NCI-H2196 treated with DMSO at 0.1 percent for 48 hours (cell line): ENCODE results near the gene ATP10B.
"Not testable (repeated sequence)": the region's sequence is repeated elsewhere in the genome, so short reads cannot be mapped to it uniquely, and the experiment has no call there.

ENCODE experiments used
- DNase-seq: peaks from one replicate; lab custom pipeline; 2025; ENCODE audit not compliant: unreplicated experiment; lab: John Stamatoyannopoulos, UW

Gene ATP10B

DNA sequence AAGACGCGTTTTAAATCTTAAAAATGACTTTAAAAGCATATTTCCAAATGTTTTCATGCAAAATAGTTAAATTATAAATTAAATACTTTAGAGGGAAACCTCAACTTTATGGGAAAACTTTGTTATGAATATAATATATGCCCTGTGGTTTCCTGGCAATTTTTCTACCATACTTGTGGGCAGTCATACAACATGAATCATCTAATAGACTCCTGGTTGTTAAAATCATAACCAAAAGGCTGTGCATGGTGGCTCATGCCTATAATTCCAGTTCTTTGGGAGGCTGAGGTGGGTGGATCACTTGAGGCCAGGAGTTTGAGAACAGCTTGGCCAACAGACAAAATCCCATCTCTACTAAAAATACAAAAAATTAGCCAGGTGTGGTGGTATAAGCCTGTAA lies 18.2 kb downstream of the ATP10B start:
- no peak for DNase-seq

DNA sequence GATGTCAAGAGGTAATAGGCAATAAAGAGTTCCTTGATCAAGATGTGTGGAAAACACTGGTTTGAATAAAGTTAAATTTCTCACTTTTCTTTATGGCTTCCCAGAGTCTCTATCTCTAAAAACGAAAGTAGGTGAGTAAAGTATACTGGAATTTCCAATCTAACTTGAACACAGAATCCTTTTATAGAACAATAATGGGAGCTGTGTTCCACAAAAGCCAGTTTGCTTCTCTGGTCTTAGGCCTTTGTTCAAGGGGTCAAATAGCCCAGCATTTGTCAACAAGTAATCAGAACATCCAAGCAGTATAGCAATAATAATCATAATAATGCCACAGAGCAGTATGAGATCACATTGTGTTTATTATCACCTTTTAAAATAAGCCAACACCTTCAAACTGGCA lies 20.2 kb downstream of the ATP10B start:
- DNase-seq, result no peak

DNA sequence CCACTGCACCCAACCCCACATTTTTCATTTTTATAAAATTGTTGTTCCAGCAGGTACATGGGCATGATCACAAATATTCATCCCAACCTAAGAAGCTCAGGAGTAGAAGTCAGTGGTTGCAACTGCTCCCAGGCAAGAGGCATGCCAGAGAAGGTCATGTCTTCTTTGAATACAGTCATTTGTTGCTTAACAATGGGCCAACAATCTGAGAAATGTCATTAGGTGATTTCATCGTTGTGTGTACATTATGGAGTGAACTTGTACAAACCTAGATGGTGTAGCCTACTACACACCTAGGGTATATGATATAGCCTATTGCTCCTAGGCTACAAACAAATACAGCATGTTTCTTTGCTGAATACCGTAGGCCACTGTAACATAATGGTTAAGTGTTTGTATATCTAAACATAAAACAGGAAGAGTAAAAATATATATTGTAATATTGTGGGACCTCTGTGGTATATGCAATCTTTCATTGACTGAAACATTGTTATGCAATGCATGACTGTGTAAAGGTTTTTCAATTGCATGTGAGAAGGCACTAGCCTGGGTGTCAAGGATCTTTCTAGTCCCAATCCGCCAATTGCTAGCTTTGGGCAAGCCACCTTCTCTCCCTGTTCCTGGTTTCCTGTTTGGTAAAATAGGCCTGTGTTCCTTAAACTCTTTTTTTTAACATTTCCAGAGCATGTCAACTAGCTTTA lies 27.6 kb downstream of the ATP10B start:
- no peak for DNase-seq

DNA sequence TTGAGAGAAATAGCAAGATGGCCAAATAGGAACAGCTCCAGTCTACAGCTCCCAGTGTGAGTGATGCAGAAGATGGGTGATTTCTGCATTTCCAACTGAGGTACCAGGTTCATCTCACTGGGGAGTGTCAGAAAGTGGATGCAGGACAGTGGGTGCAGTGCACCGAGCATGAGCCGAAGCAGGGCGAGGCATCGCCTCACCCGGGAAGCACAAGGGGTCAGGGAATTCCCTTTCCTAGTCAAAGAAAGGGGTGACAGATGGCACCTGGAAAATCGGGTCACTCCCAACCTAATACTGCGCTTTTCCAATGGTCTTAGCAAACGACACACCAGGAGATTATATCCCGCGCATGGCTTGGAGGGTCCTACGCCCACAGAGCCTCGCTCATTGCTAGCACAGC lies 39.0 kb downstream of the ATP10B start:
- DNase-seq, result not testable (repeated sequence)

DNA sequence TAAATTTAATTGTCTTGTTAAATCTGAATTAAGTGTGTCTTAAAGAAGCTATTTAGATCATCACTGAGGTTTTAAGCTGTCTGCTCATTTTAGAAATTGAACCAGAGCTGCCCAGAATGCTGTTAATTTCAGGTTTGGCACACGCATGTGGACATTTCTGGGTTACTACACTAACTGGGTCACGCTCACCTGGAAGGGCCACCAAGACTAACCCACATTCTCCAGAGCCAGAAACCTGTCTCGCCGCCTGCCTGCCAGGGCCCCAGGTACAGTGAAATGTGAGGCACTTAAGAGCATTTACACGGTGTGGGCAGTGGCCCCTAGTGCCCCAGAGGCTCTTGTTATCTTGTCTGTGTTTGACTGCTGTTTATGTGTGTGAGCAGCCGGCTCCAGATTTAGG lies 46.6 kb downstream of the ATP10B start:
- no peak for DNase-seq

DNA sequence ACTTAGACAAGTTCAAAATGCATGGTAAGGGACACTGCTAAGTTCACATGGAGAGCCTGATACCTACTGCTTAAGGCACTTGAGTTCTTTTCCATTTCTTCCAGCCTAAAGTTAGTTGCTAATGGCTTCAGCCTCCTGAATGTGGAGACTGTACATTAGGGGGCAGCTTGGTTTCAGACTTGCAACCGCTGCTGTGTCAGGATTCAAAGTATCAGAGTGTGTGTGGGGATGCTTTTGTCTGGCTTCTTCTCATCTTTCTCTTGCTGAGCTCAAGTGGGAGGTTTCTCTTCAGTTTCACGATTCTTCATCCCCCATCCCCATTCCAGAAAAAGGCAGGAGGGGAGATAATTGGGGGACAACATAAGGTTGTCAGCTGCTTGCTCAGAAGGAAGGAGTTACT lies 49.4 kb downstream of the ATP10B start:
- no peak for DNase-seq

DNA sequence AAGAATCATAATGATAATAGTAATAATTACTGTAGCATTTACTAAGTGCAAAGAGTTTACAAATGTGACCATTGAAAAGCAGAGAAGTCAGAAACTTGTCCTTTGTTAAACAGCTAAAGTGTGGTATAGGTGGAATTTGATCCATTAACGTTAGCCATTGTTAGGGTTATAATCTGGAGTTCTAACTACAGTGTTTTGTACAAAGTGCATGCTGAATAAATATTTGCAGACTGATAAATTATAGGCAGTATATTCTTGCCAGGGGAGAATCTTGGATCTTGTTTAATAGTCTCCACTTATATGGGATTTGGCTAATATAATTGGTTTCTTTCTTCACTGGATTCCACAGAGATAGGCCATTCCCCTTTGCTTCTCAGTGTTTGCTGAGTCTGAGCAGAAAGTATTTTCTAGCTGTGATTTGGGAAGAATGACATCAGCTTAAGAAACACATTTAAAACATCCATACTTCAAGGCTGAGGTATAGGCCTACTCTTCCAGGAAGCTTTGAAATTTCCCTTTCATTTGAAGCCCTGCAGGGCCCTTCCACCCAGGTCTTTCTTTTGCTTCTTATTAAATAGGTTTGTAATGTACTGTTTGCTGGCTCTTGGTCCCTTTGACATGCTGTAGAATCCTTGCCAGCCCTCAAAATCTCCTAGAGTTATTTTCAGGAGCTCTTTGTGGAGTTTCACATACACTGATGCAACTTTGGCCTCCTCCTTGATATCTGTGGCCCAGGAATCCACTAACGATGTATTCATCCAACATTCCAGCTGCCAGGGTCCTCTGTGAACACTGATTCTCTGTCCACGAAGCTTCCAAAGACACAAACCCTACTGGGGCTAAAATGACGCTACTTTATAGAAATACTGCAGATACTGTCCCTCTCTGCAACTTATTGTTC lies 51.4 kb downstream of the ATP10B start:
- no peak for DNase-seq

DNA sequence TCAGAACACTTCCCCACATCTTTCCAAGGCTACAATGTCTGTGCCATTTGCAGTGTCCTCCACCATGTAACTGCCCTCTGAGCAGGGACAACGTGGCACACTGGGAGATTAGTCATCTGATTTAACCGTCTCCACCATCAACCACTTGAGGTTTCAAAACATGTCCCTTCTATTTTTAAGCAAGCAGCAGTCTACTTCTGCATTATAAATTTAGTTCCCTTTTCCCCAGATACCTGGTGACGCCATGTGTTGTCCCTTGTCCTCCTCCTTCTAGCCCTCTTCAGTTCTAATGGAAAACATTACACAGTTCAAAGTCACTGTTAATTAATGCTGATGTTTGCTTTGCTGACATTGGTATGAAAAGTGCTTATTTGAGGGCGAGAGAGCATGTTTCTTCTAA lies 52.8 kb downstream of the ATP10B start:
- no peak for DNase-seq

DNA sequence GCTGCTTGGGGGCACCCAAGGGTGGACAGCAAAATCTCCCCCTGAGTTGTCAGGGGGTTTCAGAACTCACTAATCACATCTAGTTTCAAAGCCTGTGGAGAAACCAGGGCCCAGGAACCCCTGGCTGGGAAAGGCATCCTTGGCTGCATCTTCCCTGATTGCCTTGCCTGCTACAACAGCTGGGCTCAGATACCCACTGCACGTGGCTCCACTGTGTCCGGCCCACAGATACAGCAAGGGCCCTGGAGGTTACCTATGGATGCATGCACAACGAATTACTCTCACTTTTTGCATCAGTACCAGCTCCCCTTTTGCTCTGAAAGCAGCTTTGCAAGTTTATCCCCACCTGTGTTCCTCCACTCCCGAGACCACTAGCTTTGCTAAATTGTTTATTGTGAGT lies 55.0 kb downstream of the ATP10B start:
- no peak for DNase-seq

DNA sequence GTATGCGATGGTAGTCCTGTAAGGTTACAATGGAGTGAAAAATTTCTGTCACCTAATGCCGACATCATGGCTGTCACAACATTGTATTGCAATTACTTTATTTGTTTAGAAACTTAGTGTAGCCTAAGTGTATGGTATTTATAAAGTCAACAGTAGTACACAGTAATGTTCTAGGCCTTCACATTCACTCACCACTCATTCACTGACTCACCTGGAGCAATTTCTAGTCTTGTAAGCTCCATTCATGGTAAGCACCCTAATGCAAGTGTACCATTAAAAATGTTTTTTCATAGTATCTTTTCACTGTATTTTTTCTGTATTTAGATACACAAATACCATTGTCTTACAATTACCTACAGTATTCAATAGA lies 58.5 kb downstream of the ATP10B start:
- no peak for DNase-seq

DNA sequence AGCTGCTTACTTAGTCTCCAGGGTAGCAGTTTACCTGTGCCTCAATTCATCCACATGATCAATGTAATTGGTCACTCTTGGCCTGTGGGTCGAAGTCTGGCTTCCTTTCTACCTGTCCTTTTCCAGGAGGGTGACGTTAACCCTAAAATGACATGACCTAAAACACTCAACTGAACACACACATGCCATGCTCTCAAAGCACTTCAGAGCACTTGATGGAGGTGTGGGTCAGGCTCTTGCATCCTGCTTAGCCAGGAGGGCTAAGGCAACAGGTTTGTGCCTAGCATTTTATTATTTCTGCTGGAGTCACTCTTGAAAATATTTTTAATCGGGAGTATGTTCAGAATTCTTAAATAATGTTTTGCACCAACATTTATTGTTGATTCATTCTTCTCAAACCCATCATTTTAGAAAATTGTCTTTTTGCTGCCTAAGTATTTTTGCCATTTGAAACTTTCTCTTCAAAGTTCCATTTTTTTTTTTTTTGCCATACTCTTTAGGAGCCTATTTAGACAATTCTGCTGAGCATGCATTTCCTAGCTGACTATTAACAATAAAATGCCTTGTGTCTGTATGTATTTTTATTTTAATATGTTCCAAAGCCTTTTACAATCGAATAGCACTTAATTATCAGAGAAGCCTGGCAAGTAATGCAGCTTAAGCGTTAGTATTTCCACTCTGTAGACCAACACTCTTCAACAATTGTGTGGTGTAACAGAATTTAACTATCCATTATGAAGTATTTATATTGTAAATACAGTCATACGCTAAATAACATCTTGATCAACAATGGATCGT lies 59.1 kb downstream of the ATP10B start:
- DNase-seq, result no peak

DNA sequence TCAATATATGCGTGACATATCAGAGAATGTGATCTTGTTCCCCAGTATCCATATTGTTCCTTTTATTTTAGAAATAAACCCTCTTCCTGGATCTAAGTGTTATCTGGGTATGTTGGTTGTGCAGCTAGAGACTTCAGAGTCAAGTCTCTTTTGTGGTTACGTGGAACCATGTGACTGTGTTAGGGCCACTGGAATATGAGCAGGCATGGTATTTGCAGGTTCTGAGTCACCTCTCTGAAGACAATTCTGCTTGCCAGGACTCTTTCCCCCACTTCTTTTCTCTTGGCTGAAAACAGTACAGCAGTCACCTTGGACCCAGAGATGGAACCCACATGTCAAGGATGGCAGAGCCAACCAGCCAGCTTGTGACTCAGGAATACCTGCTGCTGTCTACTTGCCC lies 59.7 kb downstream of the ATP10B start:
- DNase-seq, result no peak

DNA sequence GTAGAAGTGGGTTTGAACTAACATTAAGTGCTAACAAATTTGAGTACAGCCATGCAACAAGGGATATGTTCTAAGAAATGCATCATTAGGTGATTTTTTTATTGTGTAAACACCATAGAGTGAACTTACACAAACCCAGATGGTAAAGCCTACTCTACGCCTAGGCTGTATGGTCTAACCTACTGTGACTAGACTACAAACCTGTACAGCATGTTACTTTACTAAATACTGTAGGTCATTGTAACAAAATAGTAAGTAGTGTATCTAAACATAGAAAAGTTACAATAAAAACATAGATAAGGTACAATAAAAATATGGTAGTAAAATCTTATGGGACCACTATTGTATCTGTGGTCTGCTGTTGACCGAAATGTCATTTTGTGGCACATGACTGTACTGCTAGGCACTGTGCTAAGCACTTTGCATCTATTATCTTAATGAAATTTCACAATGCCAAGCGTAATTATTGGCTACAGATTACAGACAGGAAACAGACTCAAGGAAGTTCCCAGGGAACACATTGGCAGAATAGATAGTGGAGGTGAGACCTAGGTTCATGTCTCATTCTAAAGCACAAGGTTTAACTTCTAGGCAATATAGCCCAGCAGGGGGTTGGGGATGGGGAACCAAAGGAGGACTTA lies 62.7 kb downstream of the ATP10B start:
- DNase-seq, result no peak

DNA sequence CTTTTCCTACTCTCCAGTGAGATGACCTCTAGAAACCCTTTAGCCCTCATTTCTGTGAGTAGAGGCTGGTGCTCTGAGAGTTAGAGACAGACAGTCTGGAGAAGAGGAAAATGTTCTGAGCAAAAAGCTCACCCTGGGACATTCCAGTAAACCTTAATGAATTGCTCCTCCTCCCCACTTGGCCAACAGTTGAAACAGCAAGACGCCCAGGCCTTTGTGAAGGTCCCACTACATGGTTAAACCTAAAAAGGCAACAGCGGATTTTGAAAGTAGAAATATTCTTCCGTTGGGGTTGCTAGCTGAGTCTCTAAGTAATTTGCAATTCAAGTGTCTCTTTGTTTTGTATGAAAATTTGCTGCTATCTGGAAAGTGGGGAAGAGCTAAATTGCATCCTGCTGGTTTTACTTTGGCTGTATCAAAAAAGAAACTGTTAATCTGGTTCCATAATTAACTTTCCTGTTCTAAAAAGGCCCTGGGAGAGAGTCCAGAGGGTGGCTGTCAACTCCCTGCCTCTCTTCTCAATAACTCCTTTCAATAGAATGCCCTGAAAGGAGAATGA lies 63.8 kb downstream of the ATP10B start:
- no peak for DNase-seq

DNA sequence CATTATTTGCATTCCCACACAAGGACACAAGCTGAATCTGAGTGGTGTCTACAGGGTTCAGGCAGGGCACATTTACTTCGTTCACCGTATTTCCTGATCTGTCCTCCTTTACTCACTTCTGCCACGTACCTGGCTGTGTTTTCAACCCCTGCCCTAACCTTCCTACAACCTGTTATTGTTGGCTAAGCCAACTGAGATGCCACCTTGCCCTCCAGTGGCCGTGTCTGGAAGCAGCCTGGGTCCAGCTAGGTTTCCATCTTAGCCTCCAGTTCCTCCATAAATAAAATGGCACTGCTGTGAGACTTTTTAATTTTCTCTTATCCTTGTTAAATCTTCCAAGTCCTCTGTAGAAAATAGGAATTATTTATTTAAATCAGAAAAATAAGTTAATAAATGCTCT lies 64.8 kb downstream of the ATP10B start:
- DNase-seq, result no peak

DNA sequence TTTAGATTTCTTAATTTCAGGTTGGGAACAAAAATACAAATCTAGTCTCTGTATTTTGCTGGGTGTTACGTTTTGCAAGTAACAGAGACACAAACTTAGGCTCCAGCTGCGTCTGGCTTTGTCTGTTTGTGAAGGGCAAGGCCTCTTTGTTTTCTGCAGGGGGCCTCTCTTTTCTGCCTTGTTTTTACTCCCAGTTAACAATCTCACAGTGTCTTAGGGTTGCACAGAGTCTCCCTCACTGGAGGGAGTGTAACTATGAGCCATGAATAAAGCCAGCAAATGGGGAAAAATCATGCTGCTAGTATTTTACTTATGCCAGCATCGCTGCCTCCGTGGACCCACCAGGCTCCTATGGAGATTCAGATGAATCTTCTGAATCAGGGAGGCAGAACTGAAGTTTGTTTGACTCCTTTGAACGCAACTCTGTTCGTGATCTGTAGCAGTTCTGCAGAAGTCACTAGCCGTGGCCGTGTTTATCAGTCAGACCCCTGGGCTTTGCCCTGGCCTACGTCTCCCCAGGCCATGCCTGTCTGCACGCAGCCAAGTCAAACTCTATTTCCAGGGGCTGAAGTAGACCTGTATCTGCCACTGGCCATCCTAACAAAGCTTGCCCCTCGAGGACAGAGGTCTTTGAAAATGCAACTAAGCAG lies 77.2 kb downstream of the ATP10B start:
- DNase-seq, result no peak

DNA sequence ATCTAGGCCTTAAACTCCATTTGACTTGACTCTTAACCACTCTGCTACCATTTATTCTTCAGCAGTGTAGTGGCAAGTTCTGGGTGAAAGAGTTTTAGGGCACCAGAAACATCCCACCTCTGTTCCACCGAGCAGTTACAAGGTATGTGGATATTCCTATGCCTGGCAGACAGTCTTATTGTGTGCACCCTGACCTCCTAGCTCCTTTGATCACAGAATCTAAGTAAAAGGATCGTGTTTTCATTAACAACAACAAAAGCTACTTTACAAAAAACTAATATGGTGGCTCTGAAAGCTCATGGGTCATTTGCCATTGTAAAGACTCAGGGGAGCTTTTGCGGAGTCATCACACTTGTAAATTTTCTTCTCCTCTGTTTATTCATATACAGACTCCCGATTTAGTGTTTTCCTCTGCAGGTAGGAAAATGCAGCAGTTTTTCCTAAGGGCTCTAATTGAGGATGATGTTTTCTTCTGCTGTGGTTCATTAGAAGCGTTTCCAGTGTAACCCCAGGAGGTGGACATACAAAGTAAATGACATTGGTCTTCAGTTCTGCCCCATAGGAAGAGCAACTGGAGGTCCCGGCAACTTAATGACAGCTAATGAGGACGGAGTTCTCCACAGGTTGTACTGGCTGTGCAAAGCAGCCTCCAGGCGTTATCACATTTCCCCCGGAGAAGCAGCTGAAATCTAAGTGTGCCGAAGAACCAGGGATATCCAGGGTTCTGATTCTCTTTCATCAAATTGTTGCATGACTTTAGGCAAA lies 78.2 kb downstream of the ATP10B start:
- no peak for DNase-seq

DNA sequence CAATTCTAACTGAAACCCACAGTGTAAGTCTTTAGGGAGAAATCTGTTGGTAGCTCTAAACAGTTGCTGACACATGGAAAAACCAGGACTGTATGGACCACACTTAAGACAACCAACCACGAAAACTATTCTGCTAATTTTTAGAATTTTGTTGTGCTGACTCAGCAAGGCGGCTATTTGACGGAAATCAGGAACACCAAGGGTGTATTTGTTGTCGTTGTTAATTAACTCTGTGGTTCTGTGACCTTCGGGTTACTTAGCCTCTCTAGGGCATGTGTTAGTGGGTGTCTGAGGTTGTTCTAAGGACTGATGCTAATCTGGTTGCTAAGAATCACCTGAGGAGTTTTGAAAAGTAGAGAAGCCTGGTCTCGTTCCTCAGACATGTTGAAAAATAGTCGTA lies 79.2 kb downstream of the ATP10B start:
- DNase-seq, result no peak

DNA sequence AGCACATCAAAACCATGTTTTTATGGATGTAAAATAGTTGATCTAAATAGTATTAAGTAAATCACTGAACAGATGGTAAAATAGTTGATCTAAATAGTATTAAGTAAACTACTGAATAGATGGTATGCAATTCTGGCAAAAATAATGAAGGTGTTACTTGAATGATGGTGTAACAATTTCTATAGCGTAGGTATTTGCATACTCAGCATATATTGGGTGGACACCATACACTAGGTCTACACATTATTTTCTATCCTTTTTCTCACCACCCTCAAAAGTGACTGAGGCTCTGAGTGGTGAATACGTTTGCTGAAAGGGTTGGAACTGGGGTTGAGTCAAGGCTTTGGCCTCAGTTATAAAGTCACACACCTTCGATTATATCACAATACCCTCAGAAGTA lies 81.3 kb downstream of the ATP10B start:
- DNase-seq, result no peak

DNA sequence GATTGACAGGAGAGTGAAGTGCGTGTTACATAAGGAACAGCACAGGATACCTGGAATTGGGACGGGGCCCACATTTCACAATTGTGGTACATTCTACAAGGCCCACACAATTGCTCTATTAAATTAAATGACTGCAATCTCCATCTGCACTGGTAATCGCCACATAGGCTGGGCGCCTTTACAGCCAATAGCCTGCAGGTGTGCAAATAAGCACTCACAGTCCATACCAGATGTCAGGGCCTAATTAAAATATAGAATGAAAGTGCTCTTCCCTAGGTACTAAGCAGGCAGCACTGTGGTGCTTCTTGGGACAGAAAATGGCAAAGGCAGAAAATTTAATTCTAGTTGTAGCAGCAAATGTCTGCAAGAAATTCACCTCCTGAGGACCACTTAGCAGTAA lies 82.7 kb downstream of the ATP10B start:
- no peak for DNase-seq
